Keratinocyte (primary cell): ENCODE data around the gene GSTT4. TPM values are rescaled to one million over a fixed set of nuclear protein-coding genes. Genes with fewer than 3 reads are reported as not detected.

Experiments
- DNase-seq: peaks from one replicate; pipeline ENCODE4 v3.0.0-alpha.2; 2011; ENCODE audit warnings: low read depth, missing footprints, low spot score
- FAIRE-seq: peaks from 2 replicates; lab custom pipeline; 2011; peaks lifted over from hg19 to GRCh38; lab: Jason Lieb, UNC
- H2AFZ ChIP-seq: 2 replicates; pipeline ENCODE4 v1.6.0; 2012; ENCODE audit warnings: low read length, control low read depth, inconsistent platforms; ENCODE audit not compliant: control insufficient read depth
- H3K27ac ChIP-seq: 2 replicates; pipeline ENCODE4 v1.5.1; 2011; ENCODE audit warnings: low read length; ENCODE audit not compliant: control insufficient read depth, insufficient read depth
- H3K27me3 ChIP-seq: 3 replicates; pipeline ENCODE4 v1.6.0; 2011; ENCODE audit warnings: low read length; ENCODE audit not compliant: control insufficient read depth, insufficient read depth; ENCODE audit errors: extremely low read depth
- H3K36me3 ChIP-seq, 2 experiments: 2 replicates in 1 of 2; 3 replicates in 1 of 2; pipeline ENCODE4 v1.5.1; 2011; ENCODE audit warnings: low read length in 2 of 2, mild to moderate bottlenecking in 1 of 2; ENCODE audit not compliant: control insufficient read depth in 2 of 2, insufficient read depth in 2 of 2; ENCODE audit errors: extremely low read depth in 1 of 2
- H3K4me1 ChIP-seq: 3 replicates; pipeline ENCODE4 v1.5.1; 2011; ENCODE audit warnings: low read length; ENCODE audit not compliant: control insufficient read depth, insufficient read depth; ENCODE audit errors: extremely low read depth
- H3K4me2 ChIP-seq: 3 replicates; pipeline ENCODE4 v1.6.0; 2011; ENCODE audit warnings: low read depth, low read length; ENCODE audit not compliant: control insufficient read depth, insufficient read depth; ENCODE audit errors: extremely low read depth
- H3K4me3 ChIP-seq, 3 experiments: fragments of 200-600 bp in 1 of 3; sonication (generic) in 1 of 3; 2 replicates in 2 of 3; 3 replicates in 1 of 3; pipeline ENCODE4 v1.5.1; 2011 to 2016; ENCODE audit warnings: low read length in 3 of 3, mild to moderate bottlenecking in 3 of 3, control low read depth in 2 of 3, inconsistent platforms in 1 of 3, low read depth in 1 of 3, mixed read lengths in 1 of 3, mixed run types in 1 of 3, moderate library complexity in 1 of 3; ENCODE audit not compliant: control insufficient read depth in 2 of 3, insufficient read depth in 2 of 3; ENCODE audit errors: extremely low read depth in 1 of 3
- H3K79me2 ChIP-seq: 2 replicates; pipeline ENCODE4 v1.6.0; 2012; ENCODE audit warnings: low read length; ENCODE audit not compliant: control insufficient read depth, insufficient read depth
- H3K9ac ChIP-seq: 3 replicates; pipeline ENCODE4 v1.6.0; 2011; ENCODE audit warnings: low read length; ENCODE audit not compliant: control insufficient read depth, insufficient read depth; ENCODE audit errors: extremely low read depth
- H3K9me1 ChIP-seq: 3 replicates; pipeline ENCODE4 v1.6.0; 2011; ENCODE audit warnings: low read length; ENCODE audit not compliant: control insufficient read depth, insufficient read depth; ENCODE audit errors: extremely low read depth
- H3K9me3 ChIP-seq: 2 replicates; pipeline ENCODE4 v1.5.1; 2012; ENCODE audit warnings: low read depth, low read length; ENCODE audit not compliant: control insufficient read depth
- H4K20me1 ChIP-seq: 3 replicates; pipeline ENCODE4 v1.6.0; 2011; ENCODE audit warnings: low read length; ENCODE audit not compliant: control insufficient read depth, insufficient read depth; ENCODE audit errors: extremely low read depth
- CTCF ChIP-seq, 3 experiments: IDR thresholded peaks in 1 of 3; conservative IDR thresholded peaks in 1 of 3; optimal IDR thresholded peaks in 1 of 3; 2 replicates in 2 of 3; 3 replicates in 1 of 3; pipeline versions ENCODE3 to v1.5.1; 2011; ENCODE audit warnings: low read length in 3 of 3, mild to moderate bottlenecking in 3 of 3, moderate library complexity in 2 of 3, control low read depth in 1 of 3, inconsistent platforms in 1 of 3; ENCODE audit not compliant: insufficient read depth in 2 of 3; ENCODE audit errors: extremely low read depth in 1 of 3
- EZH2 ChIP-seq: IDR thresholded peaks from one replicate; pipeline ENCODE4 v1.6.1; 2012; ENCODE audit warnings: inconsistent platforms, mild to moderate bottlenecking, low read length, moderate library complexity
- dilution Hi-C: fragments of 300-500 bp; cut with MboI; formaldehyde crosslinking; loops from one replicate; pipeline ENCODE4 v1.7.0; 2020; ENCODE audit warnings: low sequenced_read_pairs; ENCODE audit not compliant: extremely low pct_ligation_motif_present
- polyA plus RNA-seq, 5 experiments: library from polyadenylated mRNA; depleted of rRNA in 3 of 5; stranded (reverse) in 3 of 5; stranded (forward) in 1 of 5; unstranded in 1 of 5; fragments of >200 nt; gene quantifications; 1 replicate in 1 of 5; 2 replicates in 3 of 5; 3 replicates in 1 of 5; pipeline versions ENCODE4 v1.2.1 to v1.2.3, GENCODE V29; 2011 to 2012; ENCODE audit warnings: missing spikeins in 2 of 5, low read depth in 1 of 5, low replicate concordance in 1 of 5

The GSTT4 gene
- polyA plus RNA-seq, 1 donor (not counting 4 experiments of a cell fraction or from before 2014, with no cell fraction given): not detected

DNA sequence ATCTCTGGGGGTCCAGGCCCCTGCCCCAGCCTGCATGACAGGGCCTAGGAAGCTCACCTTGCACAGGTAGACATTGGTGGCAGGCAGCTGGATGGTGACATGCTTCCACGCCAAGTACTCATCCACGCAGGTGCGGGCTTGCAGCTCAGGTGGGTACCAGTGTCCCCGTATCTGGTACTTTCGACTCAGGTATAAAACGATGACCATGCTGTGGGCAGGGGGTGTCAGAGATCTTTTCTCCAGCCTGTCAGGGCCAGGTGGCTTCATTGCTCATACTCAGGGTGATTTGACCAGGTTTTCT is 1.6 kb upstream of the GSTT4 start:
- no peak for DNase-seq
- peaks cover 6% of the 10 kb centered on the region for H3K79me2 ChIP-seq
- H3K36me3 ChIP-seq: no peaks in the 10 kb centered on the region
- dilution Hi-C loops: no loop called here
- TF ChIP-seq CTCF (optimal IDR thresholded peaks at IDR 0.05 in 1 of 3, IDR thresholded peaks at IDR 0.05 in 1 of 3, conservative IDR thresholded peaks at IDR 0.05 in 1 of 3; ENCODE audit: extremely low read depth in 1 of 3, insufficient read depth in 2 of 3, low read length in 3 of 3): no peak
- no peak for TF ChIP-seq EZH2
- no peaks in the 10 kb centered on the region for H3K27me3 ChIP-seq
- no peaks in the 10 kb centered on the region for H3K4me1 ChIP-seq
- no peak for FAIRE-seq
- H3K9me3 ChIP-seq: no peaks in the 10 kb centered on the region
- no peak overlapping the region for H3K27ac ChIP-seq
- no peak overlapping the region for H3K4me3 ChIP-seq
- no peak overlapping the region for H2AFZ ChIP-seq
- H4K20me1 ChIP-seq: no peaks in the 10 kb centered on the region
- H3K4me2 ChIP-seq: no peak overlapping the region
- H3K9ac ChIP-seq: no peak overlapping the region
- H3K9me1 ChIP-seq: no peaks in the 10 kb centered on the region

- H3K36me3 ChIP-seq: no peaks in the 10 kb centered on the region
- no peak for TF ChIP-seq EZH2
- H3K9me3 ChIP-seq: no peaks in the 10 kb centered on the region
- no peak for FAIRE-seq
- dilution Hi-C loops: no loop called here
- H3K9me1 ChIP-seq: no peaks in the 10 kb centered on the region
- H3K4me2 ChIP-seq: no peak overlapping the region
- H3K9ac ChIP-seq: no peak overlapping the region
- peaks cover under 1% of the 10 kb centered on the region for H3K79me2 ChIP-seq
- no peak for DNase-seq
- no peaks in the 10 kb centered on the region for H4K20me1 ChIP-seq
- no peak overlapping the region for H3K27ac ChIP-seq
- H2AFZ ChIP-seq: no peak overlapping the region
- H3K4me1 ChIP-seq: no peaks in the 10 kb centered on the region
- no peak overlapping the region for H3K4me3 ChIP-seq
- no peaks in the 10 kb centered on the region for H3K27me3 ChIP-seq
These were observed 1.1 kb upstream of the GSTT4 start for GRCh38 chr22:24006207-24006913.

DNA sequence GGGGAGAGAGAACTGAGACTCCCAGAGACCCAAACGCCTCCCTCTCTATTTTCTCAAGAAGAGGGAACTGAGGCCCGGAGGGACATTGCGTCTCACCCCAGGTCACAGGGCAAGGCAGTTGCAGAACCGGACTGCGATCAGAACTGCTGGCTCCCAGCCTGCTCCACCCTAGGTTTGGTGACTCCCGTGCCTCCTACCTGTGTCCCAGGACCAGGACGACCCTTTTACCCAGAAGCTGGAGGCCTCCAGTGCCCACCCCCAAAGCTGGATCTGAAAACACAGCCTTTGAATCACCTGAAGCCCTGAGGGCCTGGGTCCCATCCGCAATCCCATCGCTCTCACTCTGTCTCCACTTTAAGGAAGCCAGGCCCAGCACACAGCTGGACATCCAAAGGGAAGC is 1.4 kb downstream of the GSTT4 start:
- Histone ChIP-seq H3K9me1 (no peaks in the 10 kb centered on the region), H3K27ac (no peak overlapping the region), H3K79me2 (no peaks in the 10 kb centered on the region), H4K20me1 (no peaks in the 10 kb centered on the region), H3K36me3 (no peaks in the 10 kb centered on the region), H3K4me2 (no peak overlapping the region), H2AFZ (no peak overlapping the region), H3K4me3 (no peak overlapping the region), H3K9ac (no peak overlapping the region), H3K9me3 (no peaks in the 10 kb centered on the region), H3K27me3 (no peaks in the 10 kb centered on the region), H3K4me1 (no peaks in the 10 kb centered on the region)
- DNase-seq (no peak), FAIRE-seq (no peak)
- dilution Hi-C loops: no loop called here
- TF ChIP-seq EZH2 (no peak), CTCF (optimal IDR thresholded peaks at IDR 0.05 in 1 of 3, IDR thresholded peaks at IDR 0.05 in 1 of 3, conservative IDR thresholded peaks at IDR 0.05 in 1 of 3; ENCODE audit: extremely low read depth in 1 of 3, insufficient read depth in 2 of 3, low read length in 3 of 3) (no peak)
